A549 (cell line): Measurements from ENCODE around the gene PPM1H. TPM values are rescaled to one million over a fixed set of nuclear protein-coding genes. Genes with fewer than 3 reads are reported as not detected.

Source experiments
- ATAC-seq, 2 experiments: fragments of 200-7000 bp in 1 of 2; fragments of >200 bp in 1 of 2; cut with Nextera tagmentation in 1 of 2; cut with Tn5 transposase in 1 of 2; 3 replicates each; pipeline versions ENCODE4 v1.8.0 to v1.9.1; 2018 to 2020; ENCODE audit warnings: mild to moderate bottlenecking in 1 of 2, moderate library complexity in 1 of 2
- CTCF ChIA-PET: fragments of 300-600 bp; sonication (Branson Sonifier 250); formaldehyde crosslinking; extraction: SDS; loops from one replicate; lab custom pipeline; 2021; ENCODE audit warnings: antibody characterized with exemption, inconsistent platforms; lab: Yijun Ruan, JAX
- POLR2A ChIA-PET: fragments of 350-600 bp; formaldehyde crosslinking; extraction: SDS; loops from one replicate; lab custom pipeline; 2021; ENCODE audit warnings: antibody characterized with exemption, inconsistent platforms; lab: Yijun Ruan, JAX
- DNase-seq, 2 experiments: peaks; one replicate each; pipeline versions ENCODE4 v3.0.0 to v3.0.0-alpha.2; 2011 to 2016; ENCODE audit warnings: low read depth in 1 of 2, low spot score in 1 of 2
- FAIRE-seq: peaks from 2 replicates; lab custom pipeline; 2011; peaks lifted over from hg19 to GRCh38; lab: Jason Lieb, UNC
- H3K27ac ChIP-seq, 2 experiments: fragments of >200 bp; sonication (Bioruptor Twin); formaldehyde crosslinking; 3 replicates each; pipeline ENCODE4 v1.5.1; 2016 to 2017
- H3K4me1 ChIP-seq: fragments of >200 bp; sonication (Bioruptor Twin); formaldehyde crosslinking; 3 replicates; pipeline ENCODE4 v1.6.1; 2016
- H3K4me2 ChIP-seq: fragments of >200 bp; sonication (Bioruptor Twin); formaldehyde crosslinking; 3 replicates; pipeline ENCODE4 v1.6.1; 2016
- H3K4me3 ChIP-seq: fragments of >200 bp; sonication (Bioruptor Twin); formaldehyde crosslinking; 3 replicates; pipeline ENCODE4 v1.5.1; 2016
- H3K9me3 ChIP-seq: fragments of >200 bp; sonication (Bioruptor Twin); formaldehyde crosslinking; 3 replicates; pipeline ENCODE4 v1.6.1; 2016
- CBX2 ChIP-seq: fragments of 200-600 bp; sonication (generic); IDR thresholded peaks from 2 replicates; pipeline ENCODE4 v1.6.1; 2016; ENCODE audit warnings: low read depth, mild to moderate bottlenecking, borderline replicate concordance
- CBX8 ChIP-seq: fragments of 200-600 bp; sonication (generic); IDR thresholded peaks from 2 replicates; pipeline ENCODE4 v1.6.1; 2016
- CEBPB ChIP-seq, 2 experiments: fragments of >200 bp in 1 of 2; sonication (Bioruptor Twin) in 1 of 2; formaldehyde crosslinking in 1 of 2; IDR thresholded peaks; 2 replicates each; pipeline ENCODE4 v1.6.1; 2012 to 2016
- CHD2 ChIP-seq: fragments of 150-350 bp; IDR thresholded peaks from 2 replicates; pipeline ENCODE4 v1.6.1; 2014; ENCODE audit warnings: low read length; ENCODE audit not compliant: partially characterized antibody
- E2F6 ChIP-seq: IDR thresholded peaks from 2 replicates; pipeline ENCODE4 v1.6.1; 2012; ENCODE audit warnings: low read depth, borderline replicate concordance
- EHF ChIP-seq: fragments of 250-450 bp; sonication (Bioruptor Pico); IDR thresholded peaks from 2 replicates; pipeline ENCODE4 v1.5.0; 2020; ENCODE audit warnings: mild to moderate bottlenecking
- EHMT2 ChIP-seq: fragments of 200-600 bp; sonication (generic); IDR thresholded peaks from 2 replicates; pipeline ENCODE4 v1.6.1; 2016; ENCODE audit warnings: antibody characterized with exemption, low read depth, mild to moderate bottlenecking, moderate library complexity
- EP300 ChIP-seq, 2 experiments: fragments of >200 bp; sonication (Bioruptor Twin); formaldehyde crosslinking; IDR thresholded peaks; 2 replicates in 1 of 2; 3 replicates in 1 of 2; pipeline ENCODE4 v1.6.1; 2016 to 2017
- ESRRA ChIP-seq: fragments of 150-350 bp; IDR thresholded peaks from 2 replicates; pipeline ENCODE4 v1.6.1; 2014; ENCODE audit warnings: mild to moderate bottlenecking, low read length, borderline replicate concordance
- HEYL ChIP-seq: fragments of 250-450 bp; sonication (Bioruptor Pico); IDR thresholded peaks from 2 replicates; pipeline ENCODE4 v1.8.0; 2021; ENCODE audit warnings: mild to moderate bottlenecking, moderate library complexity
- HOXB5 ChIP-seq: fragments of 250-450 bp; sonication (Bioruptor Pico); IDR thresholded peaks from 2 replicates; pipeline ENCODE4 v1.5.0; 2020; ENCODE audit warnings: mild to moderate bottlenecking, moderate library complexity
- JUN ChIP-seq, 2 experiments: fragments of >200 bp; sonication (Bioruptor Twin); formaldehyde crosslinking; IDR thresholded peaks; 2 replicates in 1 of 2; 3 replicates in 1 of 2; pipeline ENCODE4 v1.6.1; 2016 to 2017
- KDM1A ChIP-seq: fragments of 200-600 bp; sonication (generic); IDR thresholded peaks from 2 replicates; pipeline ENCODE4 v1.6.1; 2016; ENCODE audit warnings: low read depth, mild to moderate bottlenecking
- KDM5A ChIP-seq: fragments of 200-600 bp; sonication (generic); IDR thresholded peaks from 2 replicates; pipeline ENCODE4 v1.6.1; 2016; ENCODE audit warnings: antibody characterized with exemption, mild to moderate bottlenecking
- MAZ ChIP-seq: fragments of 150-350 bp; IDR thresholded peaks from 2 replicates; pipeline ENCODE4 v1.6.1; 2014; ENCODE audit warnings: antibody characterized with exemption, low read depth, low read length, borderline replicate concordance
- MYC ChIP-seq: IDR thresholded peaks from 2 replicates; pipeline ENCODE4 v1.6.1; 2012; ENCODE audit warnings: mild to moderate bottlenecking, inconsistent platforms, low read length, improper control_type of control experiment, borderline replicate concordance
- NPAS2 ChIP-seq: fragments of 250-450 bp; sonication (Bioruptor Pico); IDR thresholded peaks from 2 replicates; pipeline ENCODE4 v1.8.0; 2022; ENCODE audit warnings: mild to moderate bottlenecking, moderate library complexity, borderline replicate concordance
- NR3C1 ChIP-seq: fragments of >200 bp; sonication (Bioruptor Twin); formaldehyde crosslinking; IDR thresholded peaks from 3 replicates; pipeline ENCODE4 v1.6.1; 2017
- POLR2A ChIP-seq: IDR thresholded peaks from 2 replicates; pipeline ENCODE4 v1.6.1; 2012; ENCODE audit warnings: mild to moderate bottlenecking, low read length
- RNF2 ChIP-seq: fragments of 200-600 bp; sonication (generic); IDR thresholded peaks from 2 replicates; pipeline ENCODE4 v1.6.1; 2016; ENCODE audit warnings: low read depth, mild to moderate bottlenecking, antibody characterized with exemption, moderate library complexity, borderline replicate concordance
- SREBF2 ChIP-seq: fragments of 450-650 bp; IDR thresholded peaks from 2 replicates; pipeline ENCODE4 v1.6.1; 2014; ENCODE audit warnings: mild to moderate bottlenecking, moderate library complexity
- TFCP2L1 ChIP-seq: fragments of 250-450 bp; sonication (Bioruptor Pico); IDR thresholded peaks from 2 replicates; pipeline ENCODE4 v1.5.0; 2021; ENCODE audit warnings: mild to moderate bottlenecking
- TP53 ChIP-seq: fragments of 250-450 bp; sonication (Bioruptor Pico); IDR thresholded peaks from 2 replicates; pipeline ENCODE4 v1.5.0; 2021; ENCODE audit warnings: mild to moderate bottlenecking, moderate library complexity
- ZC3H11A ChIP-seq: fragments of 450-650 bp; IDR thresholded peaks from 2 replicates; pipeline ENCODE4 v1.6.1; 2014; ENCODE audit warnings: antibody characterized with exemption, mild to moderate bottlenecking
- WGBS: methylation state at CpG from one replicate; pipeline ENCODE4 v1.1.6; 2017; ENCODE audit errors: missing lambda C conversion rate; 5-methylcytosine and 5-hydroxymethylcytosine counted together
- polyA plus RNA-seq, 4 experiments: library from polyadenylated mRNA; depleted of rRNA in 3 of 4; stranded (reverse); fragments of >200 nt; fragmentation: RNase III in 1 of 4; extraction: RNeasy Plus Mini Kit Qiagen cat#74134 plus additional on column Dnase treatment in 1 of 4; gene quantifications; 2 replicates in 3 of 4; 3 replicates in 1 of 4; pipeline ENCODE4 v1.2.3, GENCODE V29; 2011 to 2017
- TF ChIP-seq, protein P1 (sequence below): fragments of >200 bp; sonication (Bioruptor Twin); formaldehyde crosslinking; IDR thresholded peaks from 2 replicates; pipeline ENCODE4 v1.6.1; 2016
- TF ChIP-seq, protein P2 (sequence below): IDR thresholded peaks from 2 replicates; pipeline ENCODE4 v1.6.1; 2012
- TF ChIP-seq, protein P3 (sequence below): fragments of >200 bp; sonication (Bioruptor Twin); formaldehyde crosslinking; IDR thresholded peaks from 3 replicates; pipeline ENCODE4 v1.5.1; 2016

Gene PPM1H
- polyA plus RNA-seq, 2 of the 4 experiments (the other 2 are of a cell fraction): 7.8 TPM

DNA sequence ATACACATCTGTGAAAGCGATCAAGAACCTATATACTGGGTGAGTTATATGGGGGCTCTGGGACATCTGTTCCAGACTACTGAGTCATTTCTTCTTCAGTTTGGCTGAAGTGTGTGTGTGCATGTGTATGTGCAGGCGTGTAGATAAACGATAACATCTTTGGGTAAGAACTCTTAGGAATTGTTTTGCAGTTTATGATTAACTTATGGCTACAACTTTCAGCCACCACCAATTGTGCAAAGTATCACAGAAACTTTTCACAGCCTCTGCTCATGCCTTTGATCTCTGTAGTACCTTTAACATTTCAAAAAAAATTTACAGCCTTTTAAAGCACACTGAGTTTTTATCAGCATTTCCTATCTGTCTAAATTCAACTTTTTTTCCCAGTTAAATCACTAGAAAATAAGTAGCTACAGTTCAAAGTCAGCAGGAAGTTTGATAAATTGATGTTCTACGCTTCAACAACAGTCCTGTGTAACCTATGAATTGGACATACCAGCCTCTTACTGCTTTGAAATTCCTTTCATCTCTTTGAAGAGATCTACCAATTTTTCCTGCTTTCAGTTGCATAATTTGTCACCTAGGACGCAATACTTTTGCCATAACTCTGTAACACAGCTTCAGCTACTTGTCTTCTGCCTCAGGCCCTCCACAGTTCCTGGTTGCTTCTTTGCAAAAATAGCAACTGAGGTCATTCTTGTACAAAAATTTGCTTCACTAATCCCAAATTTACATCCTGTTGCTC lies 43.0 kb downstream of the PPM1H start:
- ATAC-seq (no peak), FAIRE-seq (no peak), DNase-seq (no peak)
- CTCF ChIA-PET: interaction anchor here (1.4 kb wide), 1 partner anchor 13 kb away, joined by 4 read pairs; no protein-coding TSS in a partner anchor
- 78% methylated on average over 5 of the region's 5 CpGs for WGBS
- Histone ChIP-seq H3K4me3 (no peak overlapping the region), H3K27ac (peak overlapping the region in 1 of 2 experiments; percentile 37; a peak in 1 of 6 replicates), H3K4me2 (peak overlapping the region; percentile 36; the same call in 2 of the 3 replicates), H3K4me1 (peaks cover 19% of the 10 kb centered on the region), H3K9me3 (no peaks in the 10 kb centered on the region)
- TF ChIP-seq MAZ (no peak), EHF (CRISPR knock-in tag) (no peak), HOXB5 (CRISPR knock-in tag) (no peak), POLR2A (no peak), E2F6 (no peak), CEBPB (IDR thresholded peaks at IDR 0.05) (no peak), MYC (no peak), CBX2 (no peak), TP53 (CRISPR knock-in tag) (no peak), HEYL (no peak), ESRRA (no peak)
- TF ChIP-seq, protein P1, sequence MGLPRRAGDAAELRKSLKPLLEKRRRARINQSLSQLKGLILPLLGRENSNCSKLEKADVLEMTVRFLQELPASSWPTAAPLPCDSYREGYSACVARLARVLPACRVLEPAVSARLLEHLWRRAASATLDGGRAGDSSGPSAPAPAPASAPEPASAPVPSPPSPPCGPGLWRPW: no peak
- POLR2A ChIA-PET: no interaction called here

- Histone ChIP-seq H3K4me2 (no peak overlapping the region), H3K9me3 (no peaks in the 10 kb centered on the region), H3K4me1 (peaks cover 19% of the 10 kb centered on the region), H3K4me3 (no peak overlapping the region), H3K27ac (no peak overlapping the region)
- DNase-seq: no peak
- no peak for ATAC-seq
- 86% methylated on average over 6 of the region's 6 CpGs for WGBS
- ChIA-PET CTCF (interaction anchor here (0.7 to 0.9 kb wide), 2 partner anchors 10 to 88 kb away, joined by 3 read pairs; no protein-coding TSS in a partner anchor), POLR2A (no interaction called here)
- no peak for FAIRE-seq
- TF ChIP-seq ZC3H11A: no peak
- no peak for TF ChIP-seq SREBF2
- no peak for TF ChIP-seq EHMT2
- TF ChIP-seq EP300 (IDR thresholded peaks at IDR 0.05): no peak
- no peak for TF ChIP-seq CBX8
- no peak for TF ChIP-seq HEYL
- no peak for TF ChIP-seq CHD2
- TF ChIP-seq CBX2: no peak
- TF ChIP-seq, protein P2, sequence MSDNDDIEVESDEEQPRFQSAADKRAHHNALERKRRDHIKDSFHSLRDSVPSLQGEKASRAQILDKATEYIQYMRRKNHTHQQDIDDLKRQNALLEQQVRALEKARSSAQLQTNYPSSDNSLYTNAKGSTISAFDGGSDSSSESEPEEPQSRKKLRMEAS: no peak
- TF ChIP-seq TP53 (CRISPR knock-in tag): no peak
- no peak for TF ChIP-seq NPAS2 (CRISPR knock-in tag)
- TF ChIP-seq, protein P1: no peak
Measured at GRCh38 chr12:62888454-62889110, 46.4 kb downstream of the PPM1H start.

- H3K4me2 ChIP-seq: no peak overlapping the region
- H3K27ac ChIP-seq: no peak overlapping the region
- ChIA-PET POLR2A (no interaction called here), CTCF (interaction anchor here (1.2 kb wide), 1 partner anchor 48 kb away, joined by 4 read pairs; the partner anchor contains the start of gene PPM1H)
- H3K9me3 ChIP-seq: no peaks in the 10 kb centered on the region
- no peak for TF ChIP-seq KDM1A
- no peak for TF ChIP-seq TFCP2L1 (CRISPR knock-in tag)
- TF ChIP-seq JUN (IDR thresholded peaks at IDR 0.05): no peak
- TF ChIP-seq NR3C1: no peak
- TF ChIP-seq CBX8: no peak
- no peak for TF ChIP-seq KDM5A
- TF ChIP-seq RNF2: no peak
- TF ChIP-seq, protein P3, sequence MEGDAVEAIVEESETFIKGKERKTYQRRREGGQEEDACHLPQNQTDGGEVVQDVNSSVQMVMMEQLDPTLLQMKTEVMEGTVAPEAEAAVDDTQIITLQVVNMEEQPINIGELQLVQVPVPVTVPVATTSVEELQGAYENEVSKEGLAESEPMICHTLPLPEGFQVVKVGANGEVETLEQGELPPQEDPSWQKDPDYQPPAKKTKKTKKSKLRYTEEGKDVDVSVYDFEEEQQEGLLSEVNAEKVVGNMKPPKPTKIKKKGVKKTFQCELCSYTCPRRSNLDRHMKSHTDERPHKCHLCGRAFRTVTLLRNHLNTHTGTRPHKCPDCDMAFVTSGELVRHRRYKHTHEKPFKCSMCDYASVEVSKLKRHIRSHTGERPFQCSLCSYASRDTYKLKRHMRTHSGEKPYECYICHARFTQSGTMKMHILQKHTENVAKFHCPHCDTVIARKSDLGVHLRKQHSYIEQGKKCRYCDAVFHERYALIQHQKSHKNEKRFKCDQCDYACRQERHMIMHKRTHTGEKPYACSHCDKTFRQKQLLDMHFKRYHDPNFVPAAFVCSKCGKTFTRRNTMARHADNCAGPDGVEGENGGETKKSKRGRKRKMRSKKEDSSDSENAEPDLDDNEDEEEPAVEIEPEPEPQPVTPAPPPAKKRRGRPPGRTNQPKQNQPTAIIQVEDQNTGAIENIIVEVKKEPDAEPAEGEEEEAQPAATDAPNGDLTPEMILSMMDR: no peak
- no peak for TF ChIP-seq ESRRA
- TF ChIP-seq SREBF2: no peak
- H3K4me3 ChIP-seq: no peak overlapping the region
- whole genome bisulfite sequencing: 88% methylated on average over 6 of the region's 6 CpGs
- ATAC-seq (no peak), FAIRE-seq (no peak), DNase-seq (no peak)
- peaks cover 3% of the 10 kb centered on the region for H3K4me1 ChIP-seq
Measured at GRCh38 chr12:62886796-62887195, 48.2 kb downstream of the PPM1H start.
